ENCODE data around the gene SMYD3.
A peak's percentile ranks its signal among the peaks of the same experiment; 100 is the strongest.

The SMYD3 gene

GRCh38 chr1:246134789-246135188, 372.3 kb downstream of the SMYD3 start:
- no peak for DNase-seq

- DNase-seq: no peak
Measured at GRCh38 chr1:246131095-246131494, 376.0 kb downstream of the SMYD3 start.

GRCh38 chr1:246128494-246129069, 378.5 kb downstream of the SMYD3 start:
- no peak for DNase-seq

DNA sequence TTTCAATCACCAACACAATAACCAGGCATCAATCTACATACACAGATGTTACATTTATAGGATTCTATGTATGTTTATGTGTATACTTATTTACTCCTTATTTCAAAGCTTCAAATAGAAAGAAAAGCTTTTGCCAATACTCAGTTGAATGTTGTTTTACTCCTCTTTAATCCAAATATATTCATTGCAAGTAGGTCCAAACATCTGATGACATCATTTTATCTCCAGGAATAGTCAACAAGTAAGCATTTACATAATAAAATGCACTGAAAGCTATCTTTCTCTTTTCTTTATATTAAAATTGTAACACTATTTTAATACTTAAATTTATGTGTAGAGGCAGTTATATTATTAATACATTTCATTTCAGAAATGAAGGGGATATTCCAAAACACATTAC, 380.5 kb downstream of the SMYD3 start:
- DNase-seq: no peak

DNA sequence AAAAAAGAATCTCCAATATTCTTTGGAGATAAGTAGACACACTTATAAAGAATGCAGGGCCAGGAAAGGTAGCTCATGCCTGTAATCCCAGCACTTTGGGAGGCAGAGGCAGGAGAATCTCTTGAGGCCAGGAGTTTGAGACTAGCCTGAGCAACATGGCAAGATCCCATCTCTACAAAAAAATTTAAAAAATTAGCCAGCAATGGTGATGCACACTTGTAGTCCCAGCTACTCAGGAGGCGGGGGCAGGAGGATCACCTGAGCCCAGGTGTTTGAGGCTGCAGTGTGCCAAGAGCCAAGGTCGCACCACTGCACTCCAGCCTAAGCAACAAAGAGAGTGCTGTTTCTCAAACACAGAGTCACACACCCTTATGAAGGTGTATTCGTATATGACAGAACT, 385.0 kb downstream of the SMYD3 start:
- no peak for DNase-seq

GRCh38 chr1:246121533-246121932, 385.5 kb downstream of the SMYD3 start:
- DNase-seq: no peak

DNA sequence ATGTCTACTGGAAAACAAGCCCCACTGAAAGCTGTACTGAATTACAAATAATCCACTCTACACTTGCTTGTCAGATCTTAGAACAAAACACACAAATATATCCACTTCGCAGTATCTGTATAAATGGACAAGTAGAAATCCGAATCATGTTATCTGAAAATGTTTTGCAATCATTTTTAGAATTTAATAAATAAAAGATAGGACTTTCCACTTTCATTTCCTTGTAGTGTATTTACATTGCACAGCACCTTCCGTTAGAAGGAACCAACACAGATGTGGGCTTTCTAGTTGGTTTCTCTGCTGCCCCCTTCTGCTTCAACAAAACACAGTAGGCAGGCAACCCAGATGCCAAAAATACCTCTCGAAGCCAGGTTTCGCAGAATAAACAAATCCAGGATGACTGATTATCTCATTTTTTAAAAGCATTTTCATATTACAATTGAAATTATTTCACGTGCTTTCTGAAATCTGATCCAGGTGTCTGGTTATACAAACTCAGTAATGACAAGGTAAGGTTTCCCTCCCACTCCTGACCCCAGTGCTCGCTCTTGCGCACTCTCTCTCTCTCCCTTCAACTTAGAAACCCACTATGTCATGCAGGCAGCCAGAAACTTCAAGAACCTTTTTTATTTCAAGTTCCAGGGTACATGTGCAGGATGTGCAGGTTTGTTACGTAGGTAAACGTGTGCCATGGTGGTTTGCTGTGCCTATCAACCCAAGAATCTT, 389.9 kb downstream of the SMYD3 start:
- peak in 1 of 2 donors; percentile 47 for DNase-seq

GRCh38 chr1:246114369-246114768, 392.7 kb downstream of the SMYD3 start:
- no peak for DNase-seq

DNA sequence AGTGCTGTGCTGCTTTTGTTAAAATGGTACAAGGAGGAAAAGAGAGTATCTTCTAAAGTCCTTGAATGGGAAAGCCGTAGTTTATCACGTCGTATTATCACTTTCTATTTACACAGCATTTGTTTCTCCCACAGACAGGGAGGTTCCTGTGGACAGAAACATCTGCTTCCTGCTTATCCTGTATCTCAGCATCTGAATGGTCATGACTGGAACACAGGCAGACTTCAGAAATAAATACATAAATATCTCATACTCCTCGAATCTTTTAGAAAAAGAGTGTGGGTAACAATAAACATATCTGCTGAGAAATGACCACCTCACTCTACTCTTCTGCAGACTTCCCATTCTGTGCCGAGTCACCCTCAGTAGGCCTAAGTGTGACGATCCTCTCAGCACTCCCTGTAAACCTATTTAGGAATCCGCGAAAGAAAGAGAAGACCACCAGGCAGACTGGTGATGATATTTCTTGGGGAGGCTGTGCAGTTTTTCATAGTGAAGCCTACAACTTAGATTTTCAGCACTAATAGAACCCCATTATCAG, 393.5 kb downstream of the SMYD3 start:
- no peak for DNase-seq

GRCh38 chr1:246111570-246111969, 395.5 kb downstream of the SMYD3 start:
- no peak for DNase-seq

DNA sequence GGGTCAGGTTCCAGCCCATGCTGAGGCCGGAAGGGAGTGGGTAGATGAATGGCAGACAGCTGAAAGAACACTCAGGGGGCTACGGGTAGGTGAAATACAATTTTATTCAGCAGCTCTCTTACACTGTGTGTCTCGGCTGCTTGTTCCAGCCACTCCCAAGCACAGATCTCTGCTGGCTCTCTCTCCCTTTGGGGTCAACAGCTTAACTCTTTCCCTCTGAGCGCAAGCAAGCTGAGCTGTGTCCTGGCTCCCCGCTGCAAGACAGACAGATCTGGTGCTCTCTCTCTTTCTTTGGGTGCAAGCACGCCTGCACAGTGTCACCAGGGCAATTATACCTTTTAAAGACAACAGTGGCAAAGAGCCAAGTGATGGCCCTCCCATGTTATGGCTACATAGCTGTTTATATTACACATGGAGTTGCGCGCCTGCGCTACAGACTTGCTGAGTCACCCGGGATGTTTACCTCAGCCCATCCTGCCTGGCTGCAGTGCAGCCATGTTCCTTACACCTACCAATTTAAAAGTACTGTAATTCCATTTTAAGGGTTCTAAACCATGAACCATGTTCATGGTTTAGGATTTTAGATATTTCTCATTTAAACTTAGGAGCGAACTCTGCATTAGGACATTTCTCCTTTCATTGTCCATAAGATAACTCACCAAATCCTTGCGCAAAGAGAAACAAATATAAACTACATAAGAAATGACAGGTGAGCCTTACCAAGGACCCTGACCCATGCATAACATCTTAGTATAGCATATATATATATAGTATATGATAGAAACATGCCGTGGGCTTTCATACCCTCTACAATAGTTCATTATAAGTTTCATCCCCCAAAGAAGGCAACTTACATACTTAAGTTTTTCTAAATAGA, 396.5 kb downstream of the SMYD3 start:
- no peak for DNase-seq

DNA sequence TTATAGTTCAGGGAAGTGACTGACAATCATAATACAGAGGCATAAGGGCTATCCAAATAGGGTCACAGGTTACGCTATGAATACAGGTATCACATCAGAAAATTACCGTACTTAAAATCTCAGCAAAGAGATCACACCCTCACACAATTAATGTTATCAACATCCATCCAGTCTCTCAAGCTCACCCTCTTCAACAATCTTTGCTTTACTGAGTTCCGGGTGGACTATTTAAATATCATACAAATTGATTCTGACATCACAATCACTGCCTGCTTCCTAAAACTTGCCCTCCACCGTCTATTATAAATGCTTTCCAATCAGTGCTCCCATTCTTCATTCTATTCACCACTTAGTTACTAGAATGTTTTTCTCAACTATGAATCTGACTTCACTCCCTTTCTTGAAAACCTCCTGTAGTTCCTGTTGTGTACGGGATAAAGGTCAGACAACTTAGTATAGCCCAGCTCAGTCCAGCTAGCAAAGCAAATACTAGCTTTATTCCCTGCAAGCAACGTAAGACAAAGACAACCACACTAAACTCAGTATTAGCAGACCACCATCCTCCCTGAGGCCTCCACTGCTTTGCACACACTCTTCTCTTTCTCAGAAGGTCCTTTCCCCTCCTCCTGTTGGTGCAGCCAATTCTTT, 398.7 kb downstream of the SMYD3 start:
- no peak for DNase-seq

GRCh38 chr1:246107516-246108277, 399.4 kb downstream of the SMYD3 start:
- no peak for DNase-seq

GRCh38 chr1:246106342-246106763, 400.7 kb downstream of the SMYD3 start:
- no peak for DNase-seq

DNA sequence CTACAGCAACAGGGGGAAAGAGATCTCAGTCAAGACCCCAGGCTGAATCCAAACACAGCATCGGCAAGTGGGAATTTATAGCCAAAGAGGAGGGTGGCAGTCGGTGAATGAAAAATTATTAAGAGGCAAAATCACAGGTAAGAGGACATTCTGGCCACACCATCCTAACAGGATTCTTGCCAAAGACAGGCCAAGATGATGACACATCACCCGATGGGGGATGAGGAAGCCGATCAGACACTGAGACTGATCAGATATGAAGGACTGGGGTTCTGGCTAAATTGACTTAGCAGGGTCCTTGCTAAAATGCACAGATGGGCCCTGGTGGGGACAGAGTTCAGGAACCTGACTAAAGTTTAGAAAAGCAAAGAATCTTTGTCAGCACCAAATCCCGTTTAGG, 402.2 kb downstream of the SMYD3 start:
- DNase-seq: no peak

DNA sequence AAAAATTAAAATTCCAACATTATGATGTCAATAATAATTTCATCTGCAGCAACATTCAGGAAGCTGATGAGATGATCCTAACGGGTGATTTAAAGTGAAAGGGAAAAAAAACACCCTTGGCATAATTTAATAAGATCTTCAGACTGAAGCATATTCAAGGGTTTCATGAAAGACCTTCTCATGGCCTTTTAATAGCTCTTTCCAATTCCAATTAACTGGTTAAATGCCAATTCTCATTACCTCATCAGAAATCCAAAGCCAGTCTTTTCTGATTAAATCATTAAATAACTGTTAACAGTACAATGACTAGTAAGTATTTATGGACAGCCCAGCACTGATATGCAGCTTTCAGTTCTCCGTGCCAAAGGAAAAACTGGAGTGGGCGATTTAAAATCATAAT, 407.5 kb downstream of the SMYD3 start:
- DNase-seq: no peak

- DNase-seq: no peak
Measured at GRCh38 chr1:246096356-246096755, 410.7 kb downstream of the SMYD3 start.

DNA sequence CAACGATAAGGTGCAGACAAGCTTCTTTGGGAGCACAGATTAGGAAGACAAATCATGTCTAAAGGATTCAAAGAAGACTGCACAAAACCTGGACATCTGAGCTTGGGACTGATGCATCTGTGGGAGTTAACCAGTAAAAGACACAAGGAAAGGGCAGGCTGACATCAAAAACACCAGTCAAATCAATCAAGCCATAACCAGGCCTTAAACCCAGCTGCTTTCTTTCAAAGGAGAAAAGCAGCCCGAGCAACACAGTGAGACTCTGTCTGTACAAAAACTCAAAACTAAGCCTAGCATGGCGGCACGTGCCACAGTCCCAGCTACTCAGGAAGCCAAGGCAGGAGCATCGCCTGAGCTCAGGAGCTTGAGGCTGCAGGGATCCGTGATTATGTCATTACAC, 411.6 kb downstream of the SMYD3 start:
- no peak for DNase-seq

GRCh38 chr1:246093230-246093629, 413.8 kb downstream of the SMYD3 start:
- no peak for DNase-seq

DNA sequence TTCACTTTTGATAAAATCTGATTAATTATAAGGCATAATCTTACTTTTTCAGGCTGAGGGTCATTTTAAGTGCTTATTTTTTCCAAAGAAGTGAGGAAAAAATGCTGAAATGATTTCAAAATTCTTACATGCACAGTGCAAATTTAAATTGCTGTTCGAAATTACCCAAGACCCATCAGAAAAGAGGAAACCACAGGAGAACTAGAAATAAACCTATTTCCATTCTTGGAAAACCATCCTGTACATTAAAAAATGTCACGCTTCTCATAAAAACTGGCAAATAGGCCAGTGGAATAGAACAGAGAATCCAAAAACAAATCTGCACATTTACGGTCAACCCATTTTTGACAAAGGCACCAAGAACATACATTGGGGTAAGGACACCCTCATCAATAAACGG, 414.9 kb downstream of the SMYD3 start:
- no peak for DNase-seq

DNA sequence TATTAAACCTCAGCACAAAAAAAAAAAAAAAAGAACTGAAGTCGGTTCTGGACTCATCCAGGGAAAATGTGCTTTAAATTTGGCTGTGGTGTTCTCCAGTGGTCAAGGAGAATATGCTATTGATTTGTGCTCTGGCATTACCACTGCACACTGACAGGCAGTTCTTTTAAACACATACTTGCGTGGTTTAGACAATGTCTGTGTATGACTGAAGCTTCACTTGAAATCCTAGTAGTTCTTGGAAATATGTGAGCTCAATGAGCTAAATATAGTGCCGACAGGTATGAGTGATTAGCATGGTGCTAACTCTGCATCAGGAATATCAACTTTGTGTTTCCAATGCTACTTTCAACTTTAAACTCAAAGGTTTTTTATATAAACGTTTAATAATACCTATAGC, 415.6 kb downstream of the SMYD3 start:
- DNase-seq: no peak

DNA sequence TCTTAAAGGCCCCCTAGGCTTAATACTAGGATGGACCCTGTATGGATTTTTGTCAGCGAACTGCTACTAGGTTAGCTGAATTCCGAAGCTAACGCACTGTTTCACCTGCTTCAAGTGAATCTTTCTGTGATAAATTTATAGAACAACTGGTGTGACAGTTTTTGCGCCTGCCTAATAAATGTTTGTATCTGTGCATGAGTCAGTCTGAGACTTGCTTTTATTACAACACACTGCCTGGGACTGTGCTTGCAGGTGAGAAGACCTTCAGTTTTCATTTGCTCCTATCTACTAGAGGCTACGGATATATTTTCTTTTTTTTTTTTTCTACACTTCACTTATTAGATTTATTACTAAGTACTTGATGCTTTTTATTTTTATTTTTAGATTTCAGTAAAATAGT, 420.9 kb downstream of the SMYD3 start:
- DNase-seq: no peak

Data from hippocampal formation (tissue), 2 donors.